ENCODE results near the gene CERCAM. TPM values are rescaled to one million over a fixed set of nuclear protein-coding genes. Genes with fewer than 3 reads are reported as not detected.

The CERCAM gene
- polyA plus RNA-seq, 1 donor (not counting 4 experiments of a cell fraction or from before 2014, with no cell fraction given) = 15.9 TPM

DNA sequence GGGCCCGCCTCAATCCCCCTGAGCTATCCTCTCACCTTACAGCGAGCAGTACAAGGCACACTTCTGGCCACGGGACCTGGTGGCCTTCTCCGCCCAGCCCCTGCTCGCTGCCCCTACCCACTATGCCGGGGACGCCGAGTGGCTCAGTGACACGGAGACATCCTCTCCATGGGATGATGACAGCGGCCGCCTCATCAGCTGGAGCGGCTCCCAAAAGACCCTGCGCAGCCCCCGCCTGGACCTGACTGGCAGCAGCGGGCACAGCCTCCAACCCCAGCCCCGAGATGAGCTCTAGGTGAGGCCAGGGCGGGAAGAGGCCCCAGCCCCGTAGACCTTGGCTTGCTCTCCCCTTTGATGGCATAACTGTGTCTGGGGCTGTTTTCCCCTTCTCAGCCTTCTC lies 15.0 kb downstream of the CERCAM start:
- no peak overlapping the region for H3K27ac ChIP-seq (ENCODE audit: control insufficient read depth, insufficient read depth, low read length)
- no peak for TF ChIP-seq EZH2 (IDR thresholded peaks at IDR 0.05; ENCODE audit: low read length)
- TF ChIP-seq, protein P1, sequence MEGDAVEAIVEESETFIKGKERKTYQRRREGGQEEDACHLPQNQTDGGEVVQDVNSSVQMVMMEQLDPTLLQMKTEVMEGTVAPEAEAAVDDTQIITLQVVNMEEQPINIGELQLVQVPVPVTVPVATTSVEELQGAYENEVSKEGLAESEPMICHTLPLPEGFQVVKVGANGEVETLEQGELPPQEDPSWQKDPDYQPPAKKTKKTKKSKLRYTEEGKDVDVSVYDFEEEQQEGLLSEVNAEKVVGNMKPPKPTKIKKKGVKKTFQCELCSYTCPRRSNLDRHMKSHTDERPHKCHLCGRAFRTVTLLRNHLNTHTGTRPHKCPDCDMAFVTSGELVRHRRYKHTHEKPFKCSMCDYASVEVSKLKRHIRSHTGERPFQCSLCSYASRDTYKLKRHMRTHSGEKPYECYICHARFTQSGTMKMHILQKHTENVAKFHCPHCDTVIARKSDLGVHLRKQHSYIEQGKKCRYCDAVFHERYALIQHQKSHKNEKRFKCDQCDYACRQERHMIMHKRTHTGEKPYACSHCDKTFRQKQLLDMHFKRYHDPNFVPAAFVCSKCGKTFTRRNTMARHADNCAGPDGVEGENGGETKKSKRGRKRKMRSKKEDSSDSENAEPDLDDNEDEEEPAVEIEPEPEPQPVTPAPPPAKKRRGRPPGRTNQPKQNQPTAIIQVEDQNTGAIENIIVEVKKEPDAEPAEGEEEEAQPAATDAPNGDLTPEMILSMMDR (optimal IDR thresholded peaks at IDR 0.05 in 1 of 3, IDR thresholded peaks at IDR 0.05 in 1 of 3, conservative IDR thresholded peaks at IDR 0.05 in 1 of 3; ENCODE audit: extremely low read depth in 1 of 3, insufficient read depth in 2 of 3, low read length in 3 of 3) = no peak
- H3K27me3 ChIP-seq (ENCODE audit: control insufficient read depth, extremely low read depth, insufficient read depth, low read length) = no peaks in the 10 kb centered on the region
- H3K36me3 ChIP-seq (ENCODE audit: control insufficient read depth in 2 of 2, extremely low read depth in 1 of 2, insufficient read depth in 2 of 2, low read length in 2 of 2) = peaks cover 0 to 11% of the 10 kb centered on the region in 2 experiments
- dilution Hi-C loops (cut with MboI; ENCODE audit: extremely low pct_ligation_motif_present, low sequenced_read_pairs) = no loop called here
- no peaks in the 10 kb centered on the region for H3K4me1 ChIP-seq (ENCODE audit: control insufficient read depth, extremely low read depth, insufficient read depth, low read length)
- FAIRE-seq = no peak
- H3K9me1 ChIP-seq (ENCODE audit: control insufficient read depth, extremely low read depth, insufficient read depth, low read length) = no peaks in the 10 kb centered on the region
- H3K9ac ChIP-seq (ENCODE audit: control insufficient read depth, extremely low read depth, insufficient read depth, low read length) = no peak overlapping the region
- no peak for DNase-seq (ENCODE audit: low read depth, low spot score)
- no peak overlapping the region for H3K4me3 ChIP-seq (ENCODE audit: control insufficient read depth in 2 of 3, extremely low read depth in 1 of 3, insufficient read depth in 2 of 3, low read depth in 1 of 3, low read length in 3 of 3)
- no peaks in the 10 kb centered on the region for H3K9me3 ChIP-seq (ENCODE audit: control insufficient read depth, low read depth, low read length)
- H3K4me2 ChIP-seq (ENCODE audit: control insufficient read depth, extremely low read depth, insufficient read depth, low read depth, low read length) = no peak overlapping the region
- H2AFZ ChIP-seq (ENCODE audit: control insufficient read depth, low read length) = no peak overlapping the region
- no peaks in the 10 kb centered on the region for H4K20me1 ChIP-seq (ENCODE audit: control insufficient read depth, extremely low read depth, insufficient read depth, low read length)
- H3K79me2 ChIP-seq (ENCODE audit: control insufficient read depth, insufficient read depth, low read length) = no peaks in the 10 kb centered on the region

DNA sequence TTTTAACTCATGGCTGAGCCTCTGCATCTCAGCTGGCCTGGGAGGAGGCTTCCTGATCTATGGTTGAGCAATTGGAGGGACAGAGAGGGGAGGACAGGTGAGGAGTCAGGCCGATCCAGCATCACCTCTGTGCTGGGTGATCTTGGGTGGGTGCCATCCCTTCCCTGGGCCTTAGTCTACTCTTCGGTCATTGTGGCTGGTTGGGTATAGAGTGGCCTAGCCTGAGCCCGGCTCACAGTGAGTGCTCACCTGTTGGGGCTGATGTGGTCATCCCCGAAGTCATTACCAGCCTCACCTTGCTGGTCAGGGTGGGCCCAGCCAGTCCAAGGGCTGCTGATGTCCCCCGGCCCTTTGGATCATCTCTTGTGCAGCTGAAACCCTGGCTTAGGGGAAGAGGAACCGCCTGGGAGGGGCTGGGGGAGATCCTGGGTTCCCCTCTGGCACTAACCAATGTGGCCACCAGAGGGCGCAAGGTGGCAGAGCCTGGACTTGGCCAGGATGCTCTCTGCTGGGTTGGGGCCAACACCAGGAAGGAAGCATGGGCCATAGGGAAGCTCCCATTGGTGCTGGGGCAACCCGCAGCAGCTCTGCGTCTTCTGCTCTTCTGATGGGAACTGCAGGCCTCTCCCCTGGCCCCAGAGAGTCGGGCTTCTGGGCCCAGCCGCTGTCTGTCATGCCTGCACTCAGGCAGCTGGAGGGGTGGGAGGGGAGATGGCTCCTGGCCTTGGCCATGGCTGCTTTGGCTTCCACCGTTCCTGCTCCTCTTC lies 17.9 kb downstream of the CERCAM start:
- Histone ChIP-seq H3K4me2 (ENCODE audit: control insufficient read depth, extremely low read depth, insufficient read depth, low read depth, low read length) (no peak overlapping the region), H3K27me3 (ENCODE audit: control insufficient read depth, extremely low read depth, insufficient read depth, low read length) (no peaks in the 10 kb centered on the region), H4K20me1 (ENCODE audit: control insufficient read depth, extremely low read depth, insufficient read depth, low read length) (no peaks in the 10 kb centered on the region), H3K79me2 (ENCODE audit: control insufficient read depth, insufficient read depth, low read length) (no peaks in the 10 kb centered on the region), H3K4me1 (ENCODE audit: control insufficient read depth, extremely low read depth, insufficient read depth, low read length) (no peaks in the 10 kb centered on the region), H3K36me3 (ENCODE audit: control insufficient read depth in 2 of 2, extremely low read depth in 1 of 2, insufficient read depth in 2 of 2, low read length in 2 of 2) (peaks cover 0 to 7% of the 10 kb centered on the region in 2 experiments), H3K4me3 (ENCODE audit: control insufficient read depth in 2 of 3, extremely low read depth in 1 of 3, insufficient read depth in 2 of 3, low read depth in 1 of 3, low read length in 3 of 3) (no peak overlapping the region), H3K9me3 (ENCODE audit: control insufficient read depth, low read depth, low read length) (no peaks in the 10 kb centered on the region), H3K9ac (ENCODE audit: control insufficient read depth, extremely low read depth, insufficient read depth, low read length) (no peak overlapping the region), H3K27ac (ENCODE audit: control insufficient read depth, insufficient read depth, low read length) (no peak overlapping the region), H3K9me1 (ENCODE audit: control insufficient read depth, extremely low read depth, insufficient read depth, low read length) (no peaks in the 10 kb centered on the region), H2AFZ (ENCODE audit: control insufficient read depth, low read length) (peak overlapping the region; percentile 60)
- no peak for TF ChIP-seq EZH2 (IDR thresholded peaks at IDR 0.05; ENCODE audit: low read length)
- TF ChIP-seq, protein P1 (optimal IDR thresholded peaks at IDR 0.05 in 1 of 3, IDR thresholded peaks at IDR 0.05 in 1 of 3, conservative IDR thresholded peaks at IDR 0.05 in 1 of 3; ENCODE audit: extremely low read depth in 1 of 3, insufficient read depth in 2 of 3, low read length in 3 of 3) = peak; percentile 90 to 97 (median 92)
- FAIRE-seq = peak; percentile 5
- dilution Hi-C loops (cut with MboI; ENCODE audit: extremely low pct_ligation_motif_present, low sequenced_read_pairs) = no loop called here
- DNase-seq (ENCODE audit: low read depth, low spot score) = no peak

Data from keratinocyte (primary cell).